PC-9 (cell line): ENCODE measurements around the gene CFAP74. TPM values are rescaled to one million over a fixed set of nuclear protein-coding genes. Genes with fewer than 3 reads are reported as not detected.

Experiments
- BruUV-seq: library from RNA; stranded (reverse); fragments of 400-500 nt; replicated peaks from 2 replicates; lab custom pipeline; 2021; lab: Mats Ljungman, UMichigan
- CTCF ChIA-PET: fragments of 300-600 bp; sonication (Branson Sonifier 250); formaldehyde crosslinking; loops from one replicate; lab custom pipeline; 2022; ENCODE audit warnings: antibody characterized with exemption; lab: Charles Lee
- POLR2A ChIA-PET: fragments of 300-600 bp; sonication (Branson Sonifier 250); formaldehyde crosslinking; loops from one replicate; lab custom pipeline; 2022; ENCODE audit warnings: antibody characterized with exemption; ENCODE audit not compliant: unreplicated experiment; lab: Charles Lee
- DNase-seq, 2 experiments: peaks; one replicate each; pipeline versions ENCODE4 v3.0.0 to v3.0.0-alpha.2; 2015 to 2022; ENCODE audit warnings: mixed read lengths in 1 of 2
- H2AFZ ChIP-seq: fragments of 200-600 bp; sonication (generic); 2 replicates; pipeline ENCODE4 v1.8.1; 2017; ENCODE audit warnings: antibody characterized with exemption
- H3F3A ChIP-seq: fragments of 200-600 bp; sonication (generic); 2 replicates; pipeline ENCODE4 v1.8.1; 2017; ENCODE audit warnings: antibody characterized with exemption, mild to moderate bottlenecking, low read depth; ENCODE audit not compliant: insufficient read depth
- H3K27ac ChIP-seq: fragments of 200-600 bp; sonication (generic); 2 replicates; pipeline ENCODE4 v1.6.1; 2016; ENCODE audit warnings: mixed run types
- H3K27me3 ChIP-seq: fragments of 200-600 bp; sonication (generic); 2 replicates; pipeline ENCODE4 v1.6.1; 2016; ENCODE audit warnings: low read depth, mixed run types; ENCODE audit not compliant: insufficient read depth
- H3K36me3 ChIP-seq: fragments of 200-600 bp; sonication (generic); 2 replicates; pipeline ENCODE4 v1.6.1; 2016; ENCODE audit warnings: low read depth, mixed run types
- H3K4me1 ChIP-seq: fragments of 200-600 bp; sonication (generic); replicated peaks from 2 replicates; pipeline ENCODE4 v1.6.1; 2016; ENCODE audit warnings: mixed run types; ENCODE audit not compliant: insufficient read depth
- H3K4me2 ChIP-seq: fragments of 200-600 bp; sonication (generic); 2 replicates; pipeline ENCODE4 v1.6.1; 2017; ENCODE audit warnings: mixed run types
- H3K4me3 ChIP-seq: fragments of 200-600 bp; sonication (generic); 2 replicates; pipeline ENCODE4 v1.6.1; 2016; ENCODE audit warnings: mixed run types
- H3K79me2 ChIP-seq: fragments of 200-600 bp; sonication (generic); 2 replicates; pipeline ENCODE4 v1.6.1; 2017; ENCODE audit warnings: low read depth, mixed run types
- H3K9me2 ChIP-seq: fragments of 200-600 bp; sonication (generic); 2 replicates; pipeline ENCODE4 v1.8.1; 2017; ENCODE audit warnings: mild to moderate bottlenecking; ENCODE audit not compliant: insufficient read depth
- H3K9me3 ChIP-seq: fragments of 200-600 bp; sonication (generic); 2 replicates; pipeline ENCODE4 v1.8.1; 2016; ENCODE audit warnings: low read depth; ENCODE audit not compliant: insufficient read depth
- H4K20me1 ChIP-seq: fragments of 200-600 bp; sonication (generic); 2 replicates; pipeline ENCODE4 v1.8.1; 2017; ENCODE audit not compliant: insufficient read depth
- EZH2 ChIP-seq: fragments of 200-600 bp; sonication (generic); IDR thresholded peaks from 2 replicates; pipeline ENCODE4 v1.8.0; 2017; ENCODE audit warnings: antibody characterized with exemption, low read depth
- intact Hi-C: fragments of 100-400 bp; cut with micrococcal nuclease; formaldehyde crosslinking; loops from one replicate; pipeline ENCODE4 v1.10.0; 2022; ENCODE audit not compliant: unreplicated experiment
- total RNA-seq: library from RNA; stranded (reverse); gene quantifications from 2 replicates; pipeline ENCODE4 v1.2.3, GENCODE V29; 2021
- TF ChIP-seq, protein P1 (sequence below): fragments of 200-600 bp; sonication (generic); conservative IDR thresholded peaks from 2 replicates; pipeline ENCODE4 v1.6.1; 2017; ENCODE audit warnings: mixed run types, antibody characterized with exemption, mild to moderate bottlenecking, moderate library complexity

The CFAP74 gene
- total RNA-seq, 1 experiment from 2014 or later: 2.8 TPM

DNA sequence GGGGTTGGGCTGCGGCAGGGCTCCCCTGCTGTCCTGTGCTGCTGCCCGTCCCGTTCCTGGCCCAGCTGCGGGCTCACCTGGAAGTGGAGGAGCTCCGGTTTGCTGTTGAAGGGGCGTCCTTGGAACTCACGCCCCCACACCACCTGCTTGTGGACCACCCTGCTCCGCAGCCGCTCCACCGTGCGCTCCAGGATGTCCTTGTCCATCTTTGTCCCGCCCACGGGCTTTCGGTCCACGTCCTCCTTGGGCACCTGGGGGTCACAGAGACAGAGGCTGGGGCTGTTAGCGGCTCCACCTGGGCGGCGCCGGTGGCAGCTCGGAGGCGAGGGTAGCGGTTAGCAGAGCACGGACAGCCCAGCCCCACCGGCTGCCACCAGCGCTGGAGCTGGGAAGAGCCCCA is 38.8 kb downstream of the CFAP74 start:
- intact Hi-C loops: no loop called here
- H3K4me1 ChIP-seq: no peaks in the 10 kb centered on the region
- no peaks in the 10 kb centered on the region for H3K79me2 ChIP-seq
- CTCF ChIA-PET: no interaction called here
- no peaks in the 10 kb centered on the region for H4K20me1 ChIP-seq
- no peak for DNase-seq
- H3K36me3 ChIP-seq: no peaks in the 10 kb centered on the region
- H3K27me3 ChIP-seq: peaks cover 44% of the 10 kb centered on the region
- H3F3A ChIP-seq: peaks cover 5% of the 10 kb centered on the region; the same call in 1 of the 2 replicates
- no peak overlapping the region for H3K4me2 ChIP-seq
- H3K4me3 ChIP-seq: no peak overlapping the region
- H3K27ac ChIP-seq: no peak overlapping the region
- H2AFZ ChIP-seq: no peak overlapping the region
- POLR2A ChIA-PET: no interaction called here
- no peaks in the 10 kb centered on the region for H3K9me3 ChIP-seq
- TF ChIP-seq, protein P1, sequence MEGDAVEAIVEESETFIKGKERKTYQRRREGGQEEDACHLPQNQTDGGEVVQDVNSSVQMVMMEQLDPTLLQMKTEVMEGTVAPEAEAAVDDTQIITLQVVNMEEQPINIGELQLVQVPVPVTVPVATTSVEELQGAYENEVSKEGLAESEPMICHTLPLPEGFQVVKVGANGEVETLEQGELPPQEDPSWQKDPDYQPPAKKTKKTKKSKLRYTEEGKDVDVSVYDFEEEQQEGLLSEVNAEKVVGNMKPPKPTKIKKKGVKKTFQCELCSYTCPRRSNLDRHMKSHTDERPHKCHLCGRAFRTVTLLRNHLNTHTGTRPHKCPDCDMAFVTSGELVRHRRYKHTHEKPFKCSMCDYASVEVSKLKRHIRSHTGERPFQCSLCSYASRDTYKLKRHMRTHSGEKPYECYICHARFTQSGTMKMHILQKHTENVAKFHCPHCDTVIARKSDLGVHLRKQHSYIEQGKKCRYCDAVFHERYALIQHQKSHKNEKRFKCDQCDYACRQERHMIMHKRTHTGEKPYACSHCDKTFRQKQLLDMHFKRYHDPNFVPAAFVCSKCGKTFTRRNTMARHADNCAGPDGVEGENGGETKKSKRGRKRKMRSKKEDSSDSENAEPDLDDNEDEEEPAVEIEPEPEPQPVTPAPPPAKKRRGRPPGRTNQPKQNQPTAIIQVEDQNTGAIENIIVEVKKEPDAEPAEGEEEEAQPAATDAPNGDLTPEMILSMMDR: no peak
- TF ChIP-seq EZH2: no peak
- BruUV-seq: no TSS peak
- no peaks in the 10 kb centered on the region for H3K9me2 ChIP-seq

DNA sequence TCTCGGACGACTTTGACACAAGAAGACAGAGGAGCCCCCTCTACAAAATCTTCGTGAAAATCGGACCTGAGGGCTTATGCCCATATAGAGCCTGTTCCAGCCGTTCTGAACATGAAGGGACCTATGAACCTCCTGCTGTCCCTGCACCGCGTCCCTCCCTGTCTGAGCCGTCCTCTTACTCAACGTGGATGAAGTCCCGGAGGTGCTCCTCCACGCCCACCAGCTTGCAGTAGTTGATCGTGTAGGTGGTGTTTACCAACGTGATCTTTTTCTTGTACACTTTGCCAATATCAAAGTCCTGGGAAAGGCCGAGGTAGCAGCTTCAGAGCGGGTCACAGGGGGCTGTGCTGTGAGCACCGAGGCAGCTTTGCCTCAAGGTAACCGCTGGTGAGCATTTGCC is 40.0 kb downstream of the CFAP74 start:
- Histone ChIP-seq H3K9me2 (no peaks in the 10 kb centered on the region), H3K9me3 (no peaks in the 10 kb centered on the region), H3K4me2 (no peak overlapping the region), H4K20me1 (no peaks in the 10 kb centered on the region), H3F3A (peaks cover 1% of the 10 kb centered on the region; the same call in 1 of the 2 replicates), H3K27me3 (peaks cover 49% of the 10 kb centered on the region), H2AFZ (no peak overlapping the region), H3K4me3 (no peak overlapping the region), H3K27ac (no peak overlapping the region), H3K4me1 (no peaks in the 10 kb centered on the region), H3K79me2 (no peaks in the 10 kb centered on the region), H3K36me3 (no peaks in the 10 kb centered on the region)
- ChIA-PET POLR2A (no interaction called here), CTCF (no interaction called here)
- no TSS peak for BruUV-seq
- intact Hi-C loops: no loop called here
- DNase-seq: no peak
- TF ChIP-seq EZH2: no peak
- TF ChIP-seq, protein P1: no peak

DNA sequence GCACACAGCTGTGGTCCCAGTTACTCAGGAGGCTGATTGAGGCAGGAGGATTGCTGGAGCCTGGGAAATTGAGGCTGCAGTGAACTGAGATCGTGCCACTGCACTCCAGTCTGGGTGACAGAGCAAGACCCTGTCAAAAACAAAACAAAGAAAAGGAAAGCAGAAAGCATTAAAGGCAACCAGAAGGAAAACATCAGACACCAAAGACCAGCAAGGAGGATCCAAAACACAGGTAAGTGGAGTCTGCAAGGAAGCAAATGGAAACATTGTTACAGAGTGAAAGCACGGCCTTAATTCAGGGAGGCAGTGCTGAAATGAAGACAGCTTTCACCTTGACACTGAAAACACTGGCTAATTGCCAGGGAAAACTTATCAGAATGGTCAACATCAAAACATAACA is 40.8 kb downstream of the CFAP74 start:
- Histone ChIP-seq H3K27ac (no peak overlapping the region), H3K4me1 (no peaks in the 10 kb centered on the region), H3F3A (no peaks in the 10 kb centered on the region), H2AFZ (no peak overlapping the region), H3K27me3 (peaks cover 55% of the 10 kb centered on the region), H3K36me3 (no peaks in the 10 kb centered on the region), H4K20me1 (no peaks in the 10 kb centered on the region), H3K9me2 (no peaks in the 10 kb centered on the region), H3K79me2 (no peaks in the 10 kb centered on the region), H3K9me3 (no peaks in the 10 kb centered on the region), H3K4me3 (no peak overlapping the region), H3K4me2 (no peak overlapping the region)
- DNase-seq: no peak
- TF ChIP-seq, protein P1: no peak
- TF ChIP-seq EZH2: no peak
- intact Hi-C loops: no loop called here
- ChIA-PET CTCF (no interaction called here), POLR2A (no interaction called here)
- no TSS peak for BruUV-seq
